GM23338 (cell line): ENCODE results near the gene MRPL32. TPM values are rescaled to one million over a fixed set of nuclear protein-coding genes. Genes with fewer than 3 reads are reported as not detected.
A peak's percentile ranks its signal among the peaks of the same experiment; 100 is the strongest.

Experiments
- ATAC-seq: fragments of 200-7000 bp; cut with Tn5 transposase; 3 replicates; pipeline ENCODE4 v1.9.1; 2020
- DNase-seq: peaks from one replicate; pipeline ENCODE4 v3.0.0-alpha.2; 2015; ENCODE audit warnings: low spot score
- H2AFZ ChIP-seq: fragments of 200-600 bp; sonication (generic); 2 replicates; pipeline ENCODE4 v1.8.0; 2016; ENCODE audit warnings: antibody characterized with exemption, mild to moderate bottlenecking, moderate library complexity
- H3F3A ChIP-seq: fragments of 200-600 bp; sonication (generic); replicated peaks from 2 replicates; pipeline ENCODE4 v1.8.0; 2017; ENCODE audit warnings: antibody characterized with exemption, mixed run types, low read depth
- H3K27ac ChIP-seq: fragments of 200-600 bp; sonication (generic); 2 replicates; pipeline ENCODE4 v1.6.1; 2016; ENCODE audit warnings: low read depth
- H3K27me3 ChIP-seq: fragments of 200-600 bp; sonication (generic); 2 replicates; pipeline ENCODE4 v1.8.0; 2016; ENCODE audit warnings: mild to moderate bottlenecking, mixed run types, moderate library complexity; ENCODE audit not compliant: insufficient read depth
- H3K36me3 ChIP-seq: fragments of 200-600 bp; sonication (generic); 2 replicates; pipeline ENCODE4 v1.8.0; 2016; ENCODE audit warnings: mild to moderate bottlenecking; ENCODE audit not compliant: insufficient read depth
- H3K4me1 ChIP-seq: fragments of 200-600 bp; sonication (generic); 2 replicates; pipeline ENCODE4 v1.8.0; 2016; ENCODE audit warnings: mild to moderate bottlenecking, moderate library complexity; ENCODE audit not compliant: insufficient read depth
- H3K4me2 ChIP-seq: fragments of 200-600 bp; sonication (generic); 2 replicates; pipeline ENCODE4 v1.7.1; 2017; ENCODE audit warnings: mixed run types
- H3K4me3 ChIP-seq: fragments of 200-600 bp; sonication (generic); 2 replicates; pipeline ENCODE4 v1.6.1; 2016; ENCODE audit warnings: mixed run types
- H3K79me2 ChIP-seq: fragments of 200-600 bp; sonication (generic); replicated peaks from 2 replicates; pipeline ENCODE4 v1.8.0; 2017; ENCODE audit warnings: mild to moderate bottlenecking; ENCODE audit not compliant: insufficient read depth
- H3K9me2 ChIP-seq: fragments of 200-600 bp; sonication (generic); 2 replicates; pipeline ENCODE4 v1.8.0; 2017; ENCODE audit not compliant: insufficient read depth
- H4K20me1 ChIP-seq: fragments of 200-600 bp; sonication (generic); replicated peaks from 2 replicates; pipeline ENCODE4 v1.8.0; 2017; ENCODE audit warnings: mild to moderate bottlenecking; ENCODE audit not compliant: insufficient read depth
- H3K27ac Mint-ChIP-seq: 2 replicates; pipeline ENCODE4 v1.8.0; 2020; ENCODE audit warnings: inconsistent platforms, mild to moderate bottlenecking, moderate library complexity, mixed read lengths
- H3K27me3 Mint-ChIP-seq: 3 replicates; pipeline ENCODE4 v1.8.0; 2022; ENCODE audit warnings: low read depth, mild to moderate bottlenecking, moderate library complexity, mixed read lengths, inconsistent platforms; ENCODE audit not compliant: insufficient read depth, poor library complexity
- H3K36me3 Mint-ChIP-seq: 3 replicates; pipeline ENCODE4 v1.8.0; 2021; ENCODE audit warnings: low read depth, mild to moderate bottlenecking, inconsistent platforms, moderate library complexity, mixed read lengths
- H3K4me1 Mint-ChIP-seq: 3 replicates; pipeline ENCODE4 v1.8.0; 2020; ENCODE audit warnings: mild to moderate bottlenecking, inconsistent platforms, mixed read lengths
- H3K4me3 Mint-ChIP-seq: 3 replicates; pipeline ENCODE4 v1.8.0; 2021; ENCODE audit warnings: moderate library complexity, mild to moderate bottlenecking, inconsistent platforms, mixed read lengths
- H3K9me3 Mint-ChIP-seq: 3 replicates; pipeline ENCODE4 v1.8.0; 2020; ENCODE audit warnings: moderate library complexity, mild to moderate bottlenecking, inconsistent platforms, mixed read lengths
- ZNF114 ChIP-seq: fragments of 250-450 bp; sonication (Bioruptor Pico); IDR thresholded peaks from 2 replicates; pipeline ENCODE4 v1.5.0; 2020; ENCODE audit warnings: mild to moderate bottlenecking, moderate library complexity
- ZNF462 ChIP-seq: fragments of 250-450 bp; sonication (Bioruptor Pico); IDR thresholded peaks from 2 replicates; pipeline ENCODE4 v1.5.0; 2020; ENCODE audit warnings: mild to moderate bottlenecking, moderate library complexity
- polyA plus RNA-seq: library from polyadenylated mRNA; unstranded; fragments of >200 nt; fragmentation: Nextera tagmentation; extraction: Ambion mirVana; gene quantifications from 2 replicates; pipeline ENCODE4 v1.2.1, GENCODE V29; 2016
- total RNA-seq: library from RNA; depleted of rRNA; stranded (reverse); fragments of >200 nt; shearing (Covaris generic); gene quantifications from 2 replicates; pipeline ENCODE4 v1.2.3, GENCODE V29; 2014
- TF ChIP-seq, protein P1 (sequence below), 2 experiments: fragments of 200-600 bp in 1 of 2; sonication (generic) in 1 of 2; conservative IDR thresholded peaks; 2 replicates each; pipeline versions ENCODE4 v1.5.1 to v1.6.1; 2016 to 2017; ENCODE audit warnings: antibody characterized with exemption in 2 of 2, low read depth in 2 of 2, mild to moderate bottlenecking in 2 of 2, moderate library complexity in 1 of 2

Gene MRPL32
- total and polyA plus RNA-seq, 2 experiments from 2014 or later = 93.4 to 303 TPM

DNA sequence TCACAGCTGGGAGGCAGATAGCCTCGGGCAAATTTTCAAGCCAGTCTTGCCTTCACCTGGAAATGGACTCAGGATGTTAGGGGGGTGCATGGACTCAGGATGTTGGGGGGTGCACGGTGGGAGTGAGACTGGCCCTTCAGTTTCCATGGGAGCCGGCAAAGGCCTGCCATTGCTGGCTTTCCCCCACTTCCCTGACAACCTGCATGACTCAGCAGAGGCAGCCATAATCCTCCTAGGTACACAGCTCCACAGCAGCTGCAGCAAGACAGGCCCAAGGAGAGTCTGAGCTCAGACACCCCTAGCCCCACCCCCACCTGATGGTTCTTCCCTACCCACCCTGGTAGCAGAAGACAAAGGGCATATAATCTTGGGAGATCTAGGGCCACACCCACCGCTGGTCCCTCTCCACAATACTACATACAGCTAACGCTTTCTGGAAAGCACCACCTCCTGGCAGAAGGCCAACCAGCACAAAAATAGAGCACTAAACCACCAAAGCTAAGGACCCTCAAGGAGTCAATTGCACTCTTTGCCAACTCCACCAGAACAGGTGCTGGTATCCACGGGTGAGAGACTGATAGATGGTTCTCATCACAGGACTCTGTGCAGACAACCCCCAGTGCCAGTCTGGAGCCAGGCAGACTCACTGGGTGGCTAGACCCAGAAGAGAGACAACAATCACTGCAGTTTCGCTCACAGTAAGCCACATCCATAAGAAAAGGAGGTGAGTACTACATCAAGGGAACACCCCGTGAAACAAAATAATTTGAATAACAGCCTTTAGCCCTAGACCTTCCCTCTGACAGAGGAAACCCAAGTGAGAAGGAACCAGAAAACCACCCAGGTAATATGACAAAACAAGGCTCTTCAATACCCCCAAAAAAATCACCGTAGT, 38.6 kb upstream of the MRPL32 start:
- H3K9me2 ChIP-seq = no peaks in the 10 kb centered on the region; the same call in 1 of the 2 replicates
- no peaks in the 10 kb centered on the region for H4K20me1 ChIP-seq
- H3K27ac ChIP-seq = no peak overlapping the region
- ATAC-seq (peak; percentile 58), DNase-seq (peak; percentile 29)
- no peak overlapping the region for H3K4me3 Mint-ChIP-seq
- 0 out of 2 replicates have a peak, but pooled peaks cover 6% of the 10 kb centered on the region for H3F3A ChIP-seq
- no peak overlapping the region for H3K4me3 ChIP-seq
- peaks cover 20% of the 10 kb centered on the region for H3K4me1 ChIP-seq
- H2AFZ ChIP-seq = no peak overlapping the region
- H3K27me3 Mint-ChIP-seq = peaks cover 9% of the 10 kb centered on the region
- no peaks in the 10 kb centered on the region for H3K79me2 ChIP-seq
- no peak overlapping the region; the same call in 1 of the 2 replicates for H3K27ac Mint-ChIP-seq
- no peaks in the 10 kb centered on the region for H3K27me3 ChIP-seq
- peaks cover 20% of the 10 kb centered on the region for H3K4me1 Mint-ChIP-seq
- peaks cover 31% of the 10 kb centered on the region for H3K36me3 Mint-ChIP-seq
- peaks cover 39% of the 10 kb centered on the region for H3K9me3 Mint-ChIP-seq
- H3K36me3 ChIP-seq = no peaks in the 10 kb centered on the region
- TF ChIP-seq, protein P1, sequence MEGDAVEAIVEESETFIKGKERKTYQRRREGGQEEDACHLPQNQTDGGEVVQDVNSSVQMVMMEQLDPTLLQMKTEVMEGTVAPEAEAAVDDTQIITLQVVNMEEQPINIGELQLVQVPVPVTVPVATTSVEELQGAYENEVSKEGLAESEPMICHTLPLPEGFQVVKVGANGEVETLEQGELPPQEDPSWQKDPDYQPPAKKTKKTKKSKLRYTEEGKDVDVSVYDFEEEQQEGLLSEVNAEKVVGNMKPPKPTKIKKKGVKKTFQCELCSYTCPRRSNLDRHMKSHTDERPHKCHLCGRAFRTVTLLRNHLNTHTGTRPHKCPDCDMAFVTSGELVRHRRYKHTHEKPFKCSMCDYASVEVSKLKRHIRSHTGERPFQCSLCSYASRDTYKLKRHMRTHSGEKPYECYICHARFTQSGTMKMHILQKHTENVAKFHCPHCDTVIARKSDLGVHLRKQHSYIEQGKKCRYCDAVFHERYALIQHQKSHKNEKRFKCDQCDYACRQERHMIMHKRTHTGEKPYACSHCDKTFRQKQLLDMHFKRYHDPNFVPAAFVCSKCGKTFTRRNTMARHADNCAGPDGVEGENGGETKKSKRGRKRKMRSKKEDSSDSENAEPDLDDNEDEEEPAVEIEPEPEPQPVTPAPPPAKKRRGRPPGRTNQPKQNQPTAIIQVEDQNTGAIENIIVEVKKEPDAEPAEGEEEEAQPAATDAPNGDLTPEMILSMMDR (conservative IDR thresholded peaks at IDR 0.05; ENCODE audit: low read depth in 2 of 2) = peak in 1 of 2 experiments; percentile 5; a peak in 1 of 4 replicates
- TF ChIP-seq ZNF462 (CRISPR knock-in tag) (peak; percentile 7; the same call in 1 of the 2 replicates), ZNF114 (CRISPR knock-in tag) (no peak)
- no peak overlapping the region for H3K4me2 ChIP-seq
